ENCODE results near the gene NAGPA. TPM values are rescaled to one million over a fixed set of nuclear protein-coding genes. Genes with fewer than 3 reads are reported as not detected.
A peak's percentile ranks its signal among the peaks of the same experiment; 100 is the strongest.

The NAGPA gene
- total RNA-seq, 4 donors from 2014 or later: 15.1 to 27.5 (median 27.4) TPM

DNA sequence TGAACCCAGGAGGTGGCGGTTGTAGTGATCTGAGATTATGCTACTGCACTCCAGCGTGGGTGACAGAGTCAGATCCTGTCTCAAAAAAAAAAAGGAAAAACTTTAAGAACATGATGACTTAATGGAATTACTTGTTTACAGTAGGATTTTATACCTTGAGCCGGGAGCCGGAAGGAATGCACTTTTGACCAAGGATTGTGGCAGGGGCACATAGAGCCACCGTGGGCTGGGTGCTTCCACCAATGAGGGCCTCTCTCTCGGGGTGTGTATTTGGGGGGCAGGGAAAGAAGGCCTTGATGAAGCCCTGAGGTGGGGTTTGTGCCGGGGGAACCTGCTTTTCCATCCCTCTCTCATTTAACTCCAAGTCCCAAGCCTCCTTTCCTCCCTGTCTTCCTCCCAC, 6.7 kb upstream of the NAGPA start:
- in situ Hi-C loops (cut with MboI; ENCODE audit: low sequenced_read_pairs in 4 of 4): no loop called here
- DNase-seq: no peak
- no peak overlapping the region for H3K4me3 ChIP-seq
- TF ChIP-seq, protein P1, sequence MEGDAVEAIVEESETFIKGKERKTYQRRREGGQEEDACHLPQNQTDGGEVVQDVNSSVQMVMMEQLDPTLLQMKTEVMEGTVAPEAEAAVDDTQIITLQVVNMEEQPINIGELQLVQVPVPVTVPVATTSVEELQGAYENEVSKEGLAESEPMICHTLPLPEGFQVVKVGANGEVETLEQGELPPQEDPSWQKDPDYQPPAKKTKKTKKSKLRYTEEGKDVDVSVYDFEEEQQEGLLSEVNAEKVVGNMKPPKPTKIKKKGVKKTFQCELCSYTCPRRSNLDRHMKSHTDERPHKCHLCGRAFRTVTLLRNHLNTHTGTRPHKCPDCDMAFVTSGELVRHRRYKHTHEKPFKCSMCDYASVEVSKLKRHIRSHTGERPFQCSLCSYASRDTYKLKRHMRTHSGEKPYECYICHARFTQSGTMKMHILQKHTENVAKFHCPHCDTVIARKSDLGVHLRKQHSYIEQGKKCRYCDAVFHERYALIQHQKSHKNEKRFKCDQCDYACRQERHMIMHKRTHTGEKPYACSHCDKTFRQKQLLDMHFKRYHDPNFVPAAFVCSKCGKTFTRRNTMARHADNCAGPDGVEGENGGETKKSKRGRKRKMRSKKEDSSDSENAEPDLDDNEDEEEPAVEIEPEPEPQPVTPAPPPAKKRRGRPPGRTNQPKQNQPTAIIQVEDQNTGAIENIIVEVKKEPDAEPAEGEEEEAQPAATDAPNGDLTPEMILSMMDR (IDR thresholded peaks at IDR 0.05 in 4 of 5, conservative IDR thresholded peaks at IDR 0.05 in 1 of 5): no peak
- no peaks in the 10 kb centered on the region for H3K9me3 ChIP-seq
- intact Hi-C loops (cut with DNase I; ENCODE audit: low total_unique reads): no loop called here
- H3K36me3 ChIP-seq: no peaks in the 10 kb centered on the region
- H3K27me3 ChIP-seq: no peaks in the 10 kb centered on the region
- H3K27ac ChIP-seq: no peak overlapping the region
- ATAC-seq: no peak
- no peaks in the 10 kb centered on the region for H3K4me1 ChIP-seq

DNA sequence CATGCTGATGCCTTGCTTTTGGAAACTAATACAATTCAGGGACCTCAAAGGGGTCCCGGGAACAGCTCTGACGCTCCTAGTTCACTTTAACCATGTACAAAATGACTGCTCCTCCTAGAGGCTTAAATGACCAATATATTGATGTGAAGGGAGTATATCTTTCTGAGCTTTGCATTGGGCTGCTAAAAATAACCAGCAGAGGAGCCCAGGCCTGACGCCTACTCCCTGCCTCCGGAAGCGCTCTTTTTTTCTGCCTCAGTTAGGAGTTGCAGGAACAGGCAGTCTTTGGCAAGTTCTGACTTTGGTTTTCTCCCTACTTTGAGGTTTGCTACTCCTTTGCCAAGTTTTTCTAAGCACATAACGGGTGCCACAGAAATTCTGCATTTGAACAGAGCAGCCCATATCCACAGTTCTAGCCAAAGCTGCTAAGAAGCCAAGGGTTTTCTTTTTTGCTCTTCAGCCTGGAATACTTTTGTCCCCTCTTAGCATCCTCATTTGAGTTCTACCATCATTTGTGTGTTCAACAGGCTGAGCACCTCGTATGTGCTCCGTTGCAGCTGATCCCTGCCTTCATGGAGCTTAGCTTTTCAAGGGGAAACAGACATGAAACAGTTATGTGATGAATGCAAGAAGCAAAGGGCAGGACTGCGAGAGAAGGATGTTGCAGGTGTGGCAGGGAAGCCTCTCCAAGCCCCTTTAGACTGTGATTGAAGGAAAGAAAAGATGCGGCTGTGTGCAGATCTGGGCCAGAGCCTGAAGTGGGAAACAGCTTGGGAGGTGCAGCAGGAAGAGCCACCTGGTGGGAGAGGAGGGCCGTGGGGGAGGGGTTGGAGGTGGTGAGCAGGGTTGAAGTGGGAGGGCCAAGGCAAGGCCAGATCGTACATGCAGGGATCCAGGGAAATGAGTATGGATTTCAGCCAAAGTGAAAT, 2.8 kb upstream of the NAGPA start:
- in situ Hi-C loops (cut with MboI; ENCODE audit: low sequenced_read_pairs in 4 of 4): no loop called here
- peaks cover 13 to 17% of the 10 kb centered on the region in 2 donors for H3K4me1 ChIP-seq
- ATAC-seq (no peak), DNase-seq (no peak)
- no peaks in the 10 kb centered on the region for H3K36me3 ChIP-seq
- H3K27me3 ChIP-seq: no peaks in the 10 kb centered on the region
- no peak overlapping the region for H3K27ac ChIP-seq
- TF ChIP-seq, protein P1 (IDR thresholded peaks at IDR 0.05 in 4 of 5, conservative IDR thresholded peaks at IDR 0.05 in 1 of 5): no peak
- no peak for TF ChIP-seq POLR2A (IDR thresholded peaks at IDR 0.05)
- H3K9me3 ChIP-seq: no peaks in the 10 kb centered on the region
- intact Hi-C loops (cut with DNase I; ENCODE audit: low total_unique reads): no loop called here
- H3K4me3 ChIP-seq: no peak overlapping the region

DNA sequence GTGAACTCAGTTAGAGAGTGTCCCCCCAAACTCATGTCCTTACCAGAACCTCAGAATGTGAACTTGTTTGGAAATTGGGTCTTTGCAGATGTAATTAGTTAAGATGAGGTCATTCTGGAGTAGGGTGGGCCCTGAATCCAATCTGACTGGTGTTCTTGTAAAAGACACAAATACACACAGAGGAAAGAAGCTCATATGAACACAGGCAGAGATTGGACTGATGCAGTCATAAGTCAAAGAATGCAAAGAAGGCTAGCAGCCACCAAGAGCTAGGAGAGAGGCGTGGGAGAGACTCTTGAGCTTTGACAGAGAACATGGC, 2.1 kb upstream of the NAGPA start:
- no peaks in the 10 kb centered on the region for H3K27me3 ChIP-seq
- TF ChIP-seq, protein P1 (IDR thresholded peaks at IDR 0.05 in 4 of 5, conservative IDR thresholded peaks at IDR 0.05 in 1 of 5): no peak
- TF ChIP-seq POLR2A (IDR thresholded peaks at IDR 0.05): no peak
- peaks cover 13 to 17% of the 10 kb centered on the region in 2 donors for H3K4me1 ChIP-seq
- in situ Hi-C loops (cut with MboI; ENCODE audit: low sequenced_read_pairs in 4 of 4): no loop called here
- H3K9me3 ChIP-seq: no peaks in the 10 kb centered on the region
- no peak for DNase-seq
- no peak overlapping the region for H3K4me3 ChIP-seq
- intact Hi-C loops (cut with DNase I; ENCODE audit: low total_unique reads): no loop called here
- H3K27ac ChIP-seq: no peak overlapping the region
- no peaks in the 10 kb centered on the region for H3K36me3 ChIP-seq
- ATAC-seq: no peak

- intact Hi-C loops (cut with DNase I; ENCODE audit: low total_unique reads): no loop called here
- H3K4me3 ChIP-seq: peak overlapping the region; percentile 77 to 91 (median 88)
- no peaks in the 10 kb centered on the region for H3K27me3 ChIP-seq
- peaks cover 13 to 17% of the 10 kb centered on the region in 2 donors for H3K4me1 ChIP-seq
- TF ChIP-seq POLR2A (IDR thresholded peaks at IDR 0.05): no peak
- TF ChIP-seq, protein P1 (IDR thresholded peaks at IDR 0.05 in 4 of 5, conservative IDR thresholded peaks at IDR 0.05 in 1 of 5): no peak
- H3K9me3 ChIP-seq: no peaks in the 10 kb centered on the region
- peak overlapping the region; percentile 39 to 77 (median 64) for H3K27ac ChIP-seq
- no peaks in the 10 kb centered on the region for H3K36me3 ChIP-seq
- DNase-seq (no peak), ATAC-seq (peak; percentile 5 to 16)
- in situ Hi-C loops (cut with MboI; ENCODE audit: low sequenced_read_pairs in 4 of 4): no loop called here
Measured at GRCh38 chr16:5034167-5034523, 410 bp upstream of the NAGPA start.

Data from gastrocnemius medialis (tissue), 4 donors.